GM18502 (cell line): Measurements from ENCODE around the gene UNC93B1.
"Not testable (repeated sequence)": the region's sequence is repeated elsewhere in the genome, so short reads cannot be mapped to it uniquely, and the experiment has no call there.

Experiments
- ATAC-seq: cut with Tn5 transposase; IDR thresholded peaks from one replicate; pipeline ENCODE4 v1.9.1; 2021; ENCODE audit warnings: mild to moderate bottlenecking; ENCODE audit not compliant: unreplicated experiment, poor library complexity

Gene UNC93B1

GRCh38 chr11:67954251-67954650, 49.6 kb downstream of the UNC93B1 start:
- ATAC-seq: not testable (repeated sequence)

GRCh38 chr11:67950705-67951104, 53.2 kb downstream of the UNC93B1 start:
- ATAC-seq: not testable (repeated sequence)

GRCh38 chr11:67947785-67948184, 56.1 kb downstream of the UNC93B1 start:
- not testable (repeated sequence) for ATAC-seq

- not testable (repeated sequence) for ATAC-seq
Measured at GRCh38 chr11:67946403-67946802, 57.5 kb downstream of the UNC93B1 start.

- ATAC-seq: not testable (repeated sequence)
Measured at GRCh38 chr11:67943406-67943805, 60.5 kb downstream of the UNC93B1 start.
